Activated CD8-positive, alpha-beta T cell treated with anti-CD3 and anti-CD28 coated beads for 36 hours (primary cell): Measurements from ENCODE around the gene ZNF444. TPM values are rescaled to one million over a fixed set of nuclear protein-coding genes. Genes with fewer than 3 reads are reported as not detected.

ENCODE experiments used
- ATAC-seq: fragments of 200-7000 bp; cut with Tn5 transposase; one replicate; pipeline ENCODE4 v1.10.0; 2021; ENCODE audit warnings: mild to moderate bottlenecking, moderate library complexity
- CTCF ChIA-PET: fragments of 350-600 bp; sonication (Branson Sonifier 250); formaldehyde crosslinking; loops from one replicate; lab custom pipeline; 2021; ENCODE audit warnings: antibody characterized with exemption; lab: Charles Lee
- POLR2A ChIA-PET: fragments of 350-600 bp; sonication (Branson Sonifier 250); formaldehyde crosslinking; loops from one replicate; lab custom pipeline; 2021; ENCODE audit warnings: antibody characterized with exemption; lab: Charles Lee
- DNase-seq: peaks from one replicate; pipeline ENCODE4 v3.0.0-alpha.2; 2020
- H3K27ac Mint-ChIP-seq: one replicate; pipeline ENCODE4 v1.8.0; 2021; ENCODE audit warnings: mild to moderate bottlenecking, mixed read lengths
- H3K27me3 Mint-ChIP-seq: one replicate; pipeline ENCODE4 v1.8.0; 2021; ENCODE audit warnings: mixed read lengths
- H3K36me3 Mint-ChIP-seq: one replicate; pipeline ENCODE4 v1.8.0; 2021; ENCODE audit warnings: low read depth, mixed read lengths
- H3K4me1 Mint-ChIP-seq: one replicate; pipeline ENCODE4 v1.8.0; 2021; ENCODE audit warnings: low read depth, mixed read lengths
- H3K4me3 Mint-ChIP-seq: one replicate; pipeline ENCODE4 v1.8.0; 2021; ENCODE audit warnings: mild to moderate bottlenecking, moderate library complexity, mixed read lengths
- H3K9me3 Mint-ChIP-seq: one replicate; pipeline ENCODE4 v1.8.0; 2021; ENCODE audit warnings: mixed read lengths
- CTCF ChIP-seq: fragments of 200-600 bp; IDR thresholded peaks from one replicate; pipeline ENCODE4 v1.8.0; 2022; ENCODE audit warnings: antibody characterized with exemption, mild to moderate bottlenecking
- intact Hi-C: fragments of 100-400 bp; cut with micrococcal nuclease; formaldehyde crosslinking; loops from one replicate; pipeline ENCODE4 v1.10.0; 2022
- total RNA-seq, 2 experiments: library from RNA; stranded (reverse); gene quantifications; one replicate each; pipeline ENCODE4 v1.2.3, GENCODE V29; 2021

ZNF444 gene
- total RNA-seq, 2 experiments from 2014 or later, result 25.3 to 35.2 TPM

GRCh38 chr19:56130006-56130405, 11.1 kb upstream of the ZNF444 start:
- Mint-ChIP-seq H3K4me3 (no peak overlapping the region), H3K9me3 (no peaks in the 10 kb centered on the region), H3K4me1 (no peaks in the 10 kb centered on the region), H3K36me3 (no peaks in the 10 kb centered on the region), H3K27ac (no peak overlapping the region), H3K27me3 (no peaks in the 10 kb centered on the region)
- ChIA-PET CTCF (no interaction called here), POLR2A (no interaction called here)
- DNase-seq (no peak), ATAC-seq (no peak)
- intact Hi-C loops, result no loop called here
- no peak for TF ChIP-seq CTCF

- H3K9me3 Mint-ChIP-seq, result no peaks in the 10 kb centered on the region
- no peak for ATAC-seq
- intact Hi-C loops, result no loop called here
- H3K4me1 Mint-ChIP-seq, result no peaks in the 10 kb centered on the region
- no peak for DNase-seq
- CTCF ChIA-PET, result interaction anchor here (0.6 kb wide), 1 partner anchor 608 kb away, joined by 3 read pairs; no protein-coding TSS in a partner anchor
- POLR2A ChIA-PET, result interaction anchor here (0.6 to 1.2 kb wide), 2 partner anchors 10 to 318 kb away, joined by 3 read pairs; partner anchors contain the start of gene ZNF444
- no peak for TF ChIP-seq CTCF
- no peaks in the 10 kb centered on the region for H3K27me3 Mint-ChIP-seq
- H3K36me3 Mint-ChIP-seq, result no peaks in the 10 kb centered on the region
- no peak overlapping the region for H3K27ac Mint-ChIP-seq
- no peak overlapping the region for H3K4me3 Mint-ChIP-seq
Measured at GRCh38 chr19:56131651-56132050, 9.4 kb upstream of the ZNF444 start.

- POLR2A ChIA-PET, result interaction anchor here (1.2 kb wide), 1 partner anchor 9 kb away, joined by 3 read pairs; the partner anchor contains the start of gene ZNF444
Measured at GRCh38 chr19:56132316-56132822, 8.7 kb upstream of the ZNF444 start.

GRCh38 chr19:56133858-56134653, 7.0 kb upstream of the ZNF444 start:
- H3K27me3 Mint-ChIP-seq, result no peaks in the 10 kb centered on the region
- no peaks in the 10 kb centered on the region for H3K36me3 Mint-ChIP-seq
- ChIA-PET CTCF (no interaction called here), POLR2A (interaction anchor here (2.4 kb wide), 1 partner anchor 13 kb away, joined by 6 read pairs; the partner anchor contains the start of gene ZNF787)
- no peak for TF ChIP-seq CTCF
- H3K4me3 Mint-ChIP-seq, result no peak overlapping the region
- no peak for DNase-seq
- H3K27ac Mint-ChIP-seq, result no peak overlapping the region
- no peak for ATAC-seq
- intact Hi-C loops, result no loop called here
- peaks cover under 1% of the 10 kb centered on the region for H3K4me1 Mint-ChIP-seq
- no peaks in the 10 kb centered on the region for H3K9me3 Mint-ChIP-seq

More at GRCh38 chr19:56132316-56132822, 8.7 kb upstream of the ZNF444 start:
- intact Hi-C loops, result no loop called here
- H3K4me1 Mint-ChIP-seq, result no peaks in the 10 kb centered on the region
- CTCF ChIA-PET, result interaction anchor here (1.1 kb wide), 1 partner anchor 120 kb away, joined by 4 read pairs; no protein-coding TSS in a partner anchor
- no peak overlapping the region for H3K27ac Mint-ChIP-seq
- no peaks in the 10 kb centered on the region for H3K27me3 Mint-ChIP-seq
- no peak for TF ChIP-seq CTCF
- H3K36me3 Mint-ChIP-seq, result no peaks in the 10 kb centered on the region
- no peaks in the 10 kb centered on the region for H3K9me3 Mint-ChIP-seq
- DNase-seq, result no peak
- ATAC-seq, result no peak
- H3K4me3 Mint-ChIP-seq, result no peak overlapping the region

GRCh38 chr19:56134654-56134921, 6.5 kb upstream of the ZNF444 start:
- DNase-seq (no peak), ATAC-seq (no peak)
- Mint-ChIP-seq H3K4me1 (peaks cover 3% of the 10 kb centered on the region), H3K9me3 (no peaks in the 10 kb centered on the region), H3K36me3 (no peaks in the 10 kb centered on the region), H3K27me3 (no peaks in the 10 kb centered on the region), H3K27ac (no peak overlapping the region), H3K4me3 (no peak overlapping the region)
- ChIA-PET CTCF (no interaction called here), POLR2A (interaction anchor here (2.4 kb wide), 1 partner anchor 13 kb away, joined by 6 read pairs; the partner anchor contains the start of gene ZNF787)
- no peak for TF ChIP-seq CTCF
- intact Hi-C loops, result no loop called here
